Lower leg skin (tissue), 3 donors: ENCODE results near the gene APMAP.

Source experiments
- CTCF ChIP-seq, 3 donors: fragments of 450-650 bp; IDR thresholded peaks; one replicate each; pipeline ENCODE4 v1.5.1; 2016; ENCODE audit warnings: antibody characterized with exemption in 3 of 3, mild to moderate bottlenecking in 3 of 3, moderate library complexity in 2 of 3
- POLR2A ChIP-seq, 2 donors: fragments of 450-650 bp; IDR thresholded peaks; one replicate each; pipeline ENCODE4 v1.6.1; 2016 to 2017; ENCODE audit warnings: antibody characterized with exemption in 2 of 2, mild to moderate bottlenecking in 1 of 2, moderate library complexity in 1 of 2

GRCh38 chr20:24934101-24934661 lies 58.4 kb downstream of the APMAP start:
- TF ChIP-seq POLR2A (IDR thresholded peaks at IDR 0.05) = no peak
- no peak for TF ChIP-seq CTCF (IDR thresholded peaks at IDR 0.05)
